Superior temporal gyrus (tissue), 1 donor: Measurements from ENCODE around the gene ZNF605.
"Not testable (repeated sequence)": the region's sequence is repeated elsewhere in the genome, so short reads cannot be mapped to it uniquely, and the experiment has no call there.

Source experiments
- DNase-seq: peaks from one replicate; pipeline ENCODE4 v3.0.0-alpha.2; 2016; ENCODE audit errors: extremely low spot score

ZNF605 gene

DNA sequence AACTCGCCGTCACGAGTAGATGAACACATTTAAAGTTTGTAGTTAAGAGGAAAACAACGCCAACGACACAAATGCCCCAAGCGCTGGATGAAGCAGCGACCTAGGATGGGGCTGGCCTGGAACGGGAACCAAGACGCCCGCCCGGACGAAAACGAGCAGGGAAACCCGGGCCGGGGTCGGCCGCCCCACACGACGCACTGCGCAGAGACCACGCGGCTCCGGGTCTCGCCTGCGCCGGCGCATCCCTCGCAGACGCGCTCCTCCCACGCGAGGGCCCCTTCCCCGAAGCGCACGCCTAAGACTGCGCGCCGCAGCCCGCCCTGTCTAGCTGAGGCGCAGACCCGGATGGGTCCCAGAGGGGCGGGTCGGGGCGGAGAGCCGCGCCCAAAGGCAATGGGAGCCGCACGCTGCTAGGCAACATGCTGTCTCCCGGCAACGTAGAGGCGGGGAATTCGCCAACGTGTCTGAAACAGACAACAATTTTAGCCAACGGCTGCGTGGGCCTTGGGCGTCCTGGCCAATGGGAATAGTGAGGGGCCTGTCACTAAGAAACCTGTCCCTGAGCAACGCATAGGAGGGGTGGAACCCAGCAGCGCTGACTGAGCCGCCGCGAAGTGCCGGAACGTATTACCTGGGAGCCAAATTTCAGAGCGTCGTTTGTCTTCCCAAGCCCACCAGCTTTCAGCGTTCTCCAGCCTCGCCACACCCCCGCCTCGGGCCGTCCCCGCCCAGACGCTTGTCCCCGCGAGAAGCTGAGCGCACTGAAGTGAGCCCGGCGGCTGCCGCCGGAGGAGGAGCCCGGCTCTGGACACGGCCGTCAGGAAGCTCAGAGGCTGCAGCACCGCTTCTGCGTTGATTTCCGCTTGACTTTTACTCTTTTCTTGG is 47.7 kb downstream of the ZNF605 start:
- peak; percentile 98 for DNase-seq

DNA sequence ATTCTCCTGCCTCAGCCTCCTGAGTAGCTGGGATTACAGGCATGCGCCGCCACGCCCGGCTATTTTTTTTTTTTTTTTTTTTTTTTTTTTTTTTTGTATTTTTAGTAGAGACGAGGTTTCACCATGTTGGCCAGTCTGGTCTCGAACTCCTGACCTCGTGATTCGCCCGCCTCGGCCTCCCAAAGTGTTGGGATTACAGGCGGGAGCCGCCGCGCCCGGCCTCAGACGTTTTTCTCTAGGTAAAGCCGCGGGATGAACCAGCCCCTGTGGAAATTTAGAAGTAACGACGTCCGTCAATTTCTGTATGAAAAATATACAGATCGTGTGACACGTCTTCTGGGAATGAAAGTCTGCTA is 48.3 kb downstream of the ZNF605 start:
- DNase-seq, result not testable (repeated sequence)

DNA sequence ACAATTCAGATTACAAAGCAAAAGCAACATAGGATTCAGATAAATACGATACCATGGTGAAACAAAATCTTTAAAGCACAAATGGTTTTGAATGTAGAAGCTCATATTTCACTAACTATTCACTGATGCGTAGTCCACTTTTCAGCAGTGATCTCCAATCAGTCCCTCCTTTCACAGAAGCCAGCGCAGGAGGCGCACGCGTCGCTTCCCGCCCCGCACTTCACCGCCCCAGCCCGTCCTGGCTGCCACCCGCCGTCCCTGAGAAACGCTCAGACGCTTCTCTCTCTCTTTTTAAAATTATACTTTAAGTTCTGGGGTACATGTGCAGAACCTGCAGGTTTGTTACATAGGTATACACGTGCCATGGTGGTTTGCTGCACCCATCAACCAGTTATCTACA is 48.9 kb downstream of the ZNF605 start:
- peak; percentile 15 for DNase-seq

DNA sequence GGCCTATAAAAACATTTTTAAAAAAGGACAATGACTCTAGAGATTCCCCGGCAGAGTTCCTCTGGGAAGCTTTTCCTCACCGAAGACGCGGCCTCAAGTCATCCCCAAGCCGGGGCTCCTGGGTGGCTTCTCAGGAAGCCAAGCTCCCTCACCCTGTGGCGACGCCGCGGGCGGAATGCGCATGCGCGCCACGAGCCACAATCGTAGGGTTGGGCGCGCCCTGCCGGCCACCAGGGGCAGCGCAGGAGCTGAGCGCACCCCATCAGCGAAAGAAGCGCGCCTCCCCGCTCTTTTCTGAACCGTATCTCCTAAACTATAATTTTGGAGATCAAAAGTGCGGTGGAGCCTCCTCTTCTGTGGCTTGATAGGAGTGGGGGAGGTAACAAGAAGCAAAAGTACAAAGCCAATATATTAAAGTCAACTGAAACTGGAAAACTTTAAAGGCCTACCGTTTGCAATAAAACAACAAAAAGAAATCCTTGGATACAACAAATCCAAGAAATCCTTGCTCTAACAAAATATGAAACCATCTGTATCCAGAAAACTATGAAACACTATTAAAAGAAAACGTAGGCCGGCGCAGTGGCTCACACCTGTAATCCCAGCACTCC is 51.3 kb downstream of the ZNF605 start:
- DNase-seq, result peak; percentile 76

DNA sequence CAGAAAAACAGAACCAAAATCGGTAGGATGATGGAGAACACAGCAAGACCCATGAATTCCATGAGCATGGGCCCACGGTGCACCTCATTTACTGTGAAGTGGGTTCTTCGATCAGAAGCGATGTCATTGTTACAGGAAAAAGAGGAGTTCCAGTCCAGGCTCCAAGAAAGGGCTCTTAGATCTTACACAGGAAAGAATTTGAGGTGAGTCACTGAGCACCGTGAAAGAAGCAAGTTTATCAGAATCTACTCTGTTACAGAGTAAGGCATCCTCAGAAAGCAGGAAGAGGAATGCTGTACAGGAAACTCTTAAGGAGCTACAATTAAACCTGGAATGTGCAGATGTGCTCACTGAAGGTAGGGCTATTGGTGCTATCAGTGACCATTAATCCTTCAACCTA is 57.1 kb downstream of the ZNF605 start:
- no peak for DNase-seq

DNA sequence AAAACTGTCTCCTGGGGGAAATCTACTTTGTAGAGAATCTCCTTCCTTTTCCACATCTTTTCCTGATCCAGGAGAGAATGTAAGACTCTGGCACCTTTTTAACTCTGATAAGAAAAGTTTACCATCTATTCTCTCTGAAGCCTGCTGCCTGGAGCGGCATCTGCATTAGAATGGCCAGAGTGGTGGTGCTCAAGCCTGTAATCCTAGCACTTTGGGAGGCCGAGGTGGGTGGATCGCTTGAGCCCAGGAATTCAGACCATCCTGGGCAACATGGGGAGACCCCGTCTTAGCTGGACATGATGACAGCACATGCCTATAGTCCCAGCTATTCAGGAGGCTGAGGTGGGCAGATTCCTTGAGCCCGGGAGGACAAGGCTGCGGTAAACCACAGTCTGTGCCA is 67.3 kb downstream of the ZNF605 start:
- DNase-seq, result no peak

DNA sequence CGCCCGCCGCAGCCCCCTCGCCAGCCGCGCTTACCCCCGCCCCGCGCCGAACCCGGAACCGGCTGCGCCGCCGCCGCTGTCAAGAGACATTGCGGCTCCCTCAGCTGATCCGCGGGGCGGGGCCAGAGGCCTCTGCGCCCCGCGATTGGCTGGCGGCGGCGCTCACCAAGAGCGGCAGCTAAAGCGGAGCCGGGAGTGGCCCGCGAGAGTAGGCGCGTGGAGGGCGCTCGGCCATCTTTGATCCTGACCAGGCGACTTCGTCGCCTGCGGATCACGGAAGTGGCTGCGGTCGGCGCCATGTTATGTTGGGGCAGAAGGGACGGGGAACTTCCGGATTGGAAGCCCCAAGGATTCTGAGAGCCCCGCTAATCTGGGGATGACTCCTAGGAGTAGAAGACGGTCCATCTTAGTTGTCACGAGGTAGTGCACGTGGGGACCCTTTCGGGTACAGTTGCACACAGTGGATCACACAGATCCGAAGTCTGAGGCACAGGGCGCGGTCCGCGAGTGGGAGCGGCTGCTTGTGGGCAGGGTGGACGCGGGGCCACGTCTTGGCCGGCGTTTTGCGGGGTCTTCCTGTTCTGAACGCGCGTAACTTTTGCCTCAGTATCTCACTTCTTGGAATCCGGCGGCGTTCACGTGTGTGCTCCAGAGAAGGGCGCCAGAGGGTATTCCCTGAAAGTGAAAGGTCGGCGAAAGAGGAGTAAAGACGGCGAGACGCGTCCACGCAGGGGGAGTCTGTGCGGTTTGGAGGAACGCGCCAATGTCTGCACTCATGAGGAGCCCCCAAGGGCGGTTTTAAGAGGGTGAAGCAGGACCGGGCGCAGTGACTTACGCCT is 68.4 kb downstream of the ZNF605 start, which contains the start of gene CHFR:
CHFR (minus strand) TSS at position 93 of the 839 bp plus-strand sequence. CDS start 277 bp downstream, outside the sequence.
- DNase-seq, result peak; percentile 98

DNA sequence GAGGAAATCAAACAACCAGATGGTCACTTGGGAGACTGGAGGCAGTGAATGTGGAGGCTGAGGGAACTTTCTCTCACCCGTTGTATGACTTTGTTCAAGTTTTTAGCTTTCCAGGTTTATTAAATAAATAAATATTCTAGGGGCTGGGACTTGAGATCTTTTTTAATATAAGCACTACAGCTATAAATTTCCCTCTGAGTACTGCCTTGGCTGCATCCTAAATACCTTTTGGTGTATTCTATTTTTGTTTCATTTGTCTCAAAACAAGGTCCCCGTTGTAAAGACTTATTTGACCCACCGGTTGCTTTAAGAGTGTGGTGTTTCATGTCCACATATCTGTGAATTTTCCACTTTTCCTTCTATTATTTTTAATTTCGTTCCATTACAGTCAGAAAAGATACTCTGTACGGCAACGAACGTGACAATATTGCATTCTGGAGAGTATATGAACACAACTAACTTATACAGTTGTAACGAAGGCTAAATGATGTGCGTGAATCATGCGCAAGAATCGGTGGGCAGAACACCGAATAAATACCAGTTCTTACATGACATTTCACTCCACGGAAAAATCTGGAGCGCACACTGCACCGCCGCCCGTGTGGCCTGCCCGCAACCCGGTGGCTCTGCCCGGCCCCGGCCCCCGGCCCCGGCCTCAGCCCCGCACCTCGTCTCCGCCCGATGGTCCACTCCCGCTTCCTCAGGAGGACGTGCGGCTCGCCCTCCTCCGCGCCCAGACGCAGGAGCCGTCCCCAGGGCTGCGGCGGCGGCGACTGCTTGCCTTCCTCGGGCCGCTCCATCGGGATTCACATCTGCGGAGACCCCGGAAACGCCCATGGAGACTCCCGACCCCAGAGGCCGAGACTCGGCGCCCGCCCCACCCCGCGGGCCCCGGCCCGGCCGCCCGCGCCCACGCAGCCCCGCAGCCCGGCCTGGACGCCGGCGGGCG is 69.3 kb downstream of the ZNF605 start:
- no peak for DNase-seq

DNA sequence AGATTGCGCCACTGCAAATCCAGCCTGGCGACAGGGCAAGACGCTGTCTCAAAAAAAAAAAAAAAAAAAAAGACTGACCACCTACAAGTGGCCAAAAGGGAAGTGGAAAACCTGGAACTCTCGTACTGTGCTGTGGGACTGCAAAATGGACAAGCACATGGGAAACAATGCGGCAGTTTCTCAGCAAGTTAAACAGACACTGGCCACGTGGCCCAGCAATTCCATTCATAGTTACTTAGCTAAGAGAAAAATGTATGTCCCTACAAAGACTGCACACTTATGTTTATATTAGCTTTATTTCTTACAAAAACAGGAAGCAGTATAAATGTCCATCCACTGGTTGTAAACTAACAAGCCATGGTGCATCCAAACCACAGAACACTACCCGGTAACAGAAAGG is 74.3 kb downstream of the ZNF605 start:
- DNase-seq, result no peak

DNA sequence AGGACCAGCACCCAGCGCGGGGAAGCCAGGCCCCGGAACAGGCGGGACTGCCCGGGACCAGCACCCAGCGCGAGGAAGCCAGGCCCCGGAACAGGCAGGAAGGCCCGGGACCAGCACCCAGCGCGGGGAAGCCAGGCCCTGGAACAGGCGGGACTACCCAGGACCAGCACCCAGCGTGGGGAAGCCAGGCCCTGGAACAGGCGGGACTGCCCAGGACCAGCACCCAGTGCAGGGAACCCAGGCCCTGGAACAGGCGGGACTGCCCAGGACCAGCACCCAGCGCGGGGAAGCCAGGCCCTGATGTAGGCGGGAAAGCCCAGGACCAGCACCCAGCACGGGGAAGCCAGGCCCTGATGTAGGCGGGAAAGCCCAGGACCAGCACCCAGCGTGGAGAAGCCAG is 81.5 kb downstream of the ZNF605 start:
- not testable (repeated sequence) for DNase-seq

DNA sequence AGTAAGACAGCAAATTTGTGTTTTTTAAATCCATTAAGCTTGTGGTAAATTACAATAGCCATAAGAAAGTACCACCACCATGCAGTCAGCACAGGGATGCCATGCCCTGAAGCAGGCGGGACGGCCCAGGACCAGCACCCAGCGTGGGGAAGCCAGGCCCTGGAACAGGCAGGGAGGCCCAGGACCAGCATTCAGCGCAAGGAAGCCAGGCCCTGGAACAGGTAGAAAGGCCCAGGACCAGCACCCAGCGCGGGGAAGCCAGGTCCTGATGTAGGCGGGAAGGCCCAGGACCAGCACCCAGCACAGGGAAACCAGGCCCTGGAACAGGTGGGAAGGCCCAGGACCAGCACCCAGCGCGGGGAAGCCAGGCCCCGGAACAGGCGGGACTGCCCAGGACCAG is 81.9 kb downstream of the ZNF605 start:
- DNase-seq, result no peak

DNA sequence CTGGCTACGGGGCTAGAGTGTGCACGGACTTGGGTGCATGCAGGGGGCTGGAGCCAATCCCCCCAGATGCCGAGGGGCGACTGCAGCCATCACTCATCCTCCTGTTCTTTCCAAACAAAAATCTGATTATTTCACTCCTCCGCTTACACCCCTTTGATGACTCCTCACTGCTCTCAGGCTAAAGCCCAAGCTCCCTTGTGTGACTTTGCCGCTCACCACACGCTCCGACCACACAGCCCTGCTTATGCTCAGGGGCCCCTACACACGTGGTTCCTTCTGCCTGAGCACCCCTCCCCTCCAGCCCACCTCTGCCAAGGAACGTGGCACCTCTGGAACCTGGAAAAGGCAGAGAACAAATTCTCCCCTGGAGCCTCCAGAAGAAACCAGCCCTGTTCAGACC is 82.4 kb downstream of the ZNF605 start:
- no peak for DNase-seq

DNA sequence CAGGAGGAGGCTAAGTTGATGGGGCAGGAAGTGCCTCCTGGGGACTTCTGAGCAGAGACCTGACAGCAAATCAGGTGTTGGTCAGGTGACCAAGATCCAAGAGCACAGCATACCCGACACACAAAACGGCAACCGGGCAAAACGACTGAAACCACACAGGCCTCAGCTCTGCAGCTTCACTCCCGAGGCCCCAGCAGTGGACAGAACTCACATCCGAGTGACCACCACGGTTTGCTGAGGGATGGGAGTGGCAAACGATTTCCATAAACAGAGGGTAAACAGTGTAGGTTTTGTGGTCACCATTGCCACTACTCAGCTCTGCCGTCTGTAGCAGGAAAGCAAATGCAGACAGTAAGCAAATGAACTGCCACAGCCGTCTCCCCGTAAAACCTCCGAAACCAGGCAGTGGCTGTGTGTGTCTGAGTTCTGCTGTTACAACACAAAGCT is 83.1 kb downstream of the ZNF605 start:
- no peak for DNase-seq

DNA sequence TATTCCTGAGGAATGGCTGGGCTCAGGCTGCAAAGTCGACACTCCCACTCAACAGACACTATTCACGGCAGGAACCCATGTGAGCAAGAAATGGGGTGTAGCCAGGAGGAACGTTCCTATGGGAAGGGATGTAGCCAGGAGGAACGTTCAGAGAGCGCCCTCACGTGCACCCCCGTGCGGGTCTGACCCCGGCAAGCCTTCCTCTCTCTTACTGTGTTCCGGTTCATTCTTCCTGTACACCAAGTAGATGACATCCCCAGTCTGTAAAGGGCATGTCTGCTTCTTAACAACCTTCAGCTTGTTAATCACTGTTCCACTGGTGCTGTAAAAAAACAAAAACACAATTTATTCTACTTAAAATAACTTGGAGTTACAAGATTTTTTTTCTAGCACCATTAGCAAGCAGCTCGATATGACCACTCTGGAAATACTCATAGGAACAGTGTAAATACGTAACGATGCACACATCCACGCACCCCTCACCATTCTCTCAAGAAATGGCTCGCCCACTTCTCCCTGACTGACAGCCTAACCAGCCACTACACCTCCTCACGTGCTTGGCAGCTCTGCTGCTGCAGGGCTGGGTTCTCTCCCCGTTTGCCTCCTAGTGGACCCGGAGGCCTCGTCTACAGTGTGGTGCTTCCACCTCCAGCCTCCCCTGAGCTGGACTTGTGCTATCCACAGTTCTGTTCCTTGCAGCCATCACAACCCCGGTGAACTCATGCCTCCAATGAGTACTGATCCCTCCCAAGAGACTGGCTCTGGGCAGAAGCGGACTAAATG is 83.8 kb downstream of the ZNF605 start:
- no peak for DNase-seq

DNA sequence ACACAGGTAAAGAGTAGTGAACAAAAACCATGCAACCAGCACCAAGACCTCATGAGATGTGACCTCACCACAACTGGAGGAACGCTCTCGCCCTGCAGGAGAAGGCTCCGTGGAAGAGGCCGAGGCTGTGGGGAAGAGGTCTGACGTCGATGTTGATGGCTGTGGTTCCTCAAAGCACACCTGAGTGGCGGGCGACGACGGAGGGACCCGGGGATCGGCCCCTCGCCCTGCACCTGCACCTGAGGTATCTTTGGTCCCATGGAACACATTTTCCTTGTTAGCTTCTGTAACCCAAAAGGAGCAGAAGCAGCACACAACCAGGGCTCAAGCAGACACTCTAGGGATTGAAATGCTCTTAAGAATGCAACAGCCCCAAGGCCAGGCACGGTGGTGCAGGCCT is 86.6 kb downstream of the ZNF605 start:
- no peak for DNase-seq
